ENCODE measurements around the gene RIN3.
"Not testable (repeated sequence)": the region's sequence is repeated elsewhere in the genome, so short reads cannot be mapped to it uniquely, and the experiment has no call there.

The RIN3 gene

GRCh38 chr14:92531106-92531873 lies 17.7 kb downstream of the RIN3 start:
- DNase-seq = no peak

- no peak for DNase-seq
These were observed 19.0 kb downstream of the RIN3 start for GRCh38 chr14:92532490-92533163.

- DNase-seq = no peak
These were observed 21.5 kb downstream of the RIN3 start for GRCh38 chr14:92534932-92535643.

DNA sequence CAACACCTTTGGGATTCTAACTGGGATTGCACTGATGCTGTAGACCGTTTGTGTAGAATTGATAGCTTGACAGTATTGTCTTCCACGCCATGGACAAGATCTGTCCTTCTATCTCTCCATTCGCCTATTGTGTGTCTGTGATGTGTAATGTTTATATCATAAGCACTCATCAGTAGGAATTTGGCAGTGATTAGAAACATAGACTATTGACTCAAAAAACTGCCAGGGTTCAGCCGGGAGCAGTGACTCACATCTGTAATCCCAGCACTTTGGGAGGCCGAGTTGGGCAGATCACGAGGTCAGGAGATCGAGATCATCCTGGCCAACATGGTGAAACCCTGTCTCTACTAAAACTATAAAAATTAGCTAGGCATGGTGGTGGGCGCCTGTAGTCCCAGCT lies 22.6 kb downstream of the RIN3 start:
- not testable (repeated sequence) for DNase-seq

GRCh38 chr14:92538412-92538985 lies 24.9 kb downstream of the RIN3 start:
- no peak for DNase-seq

DNA sequence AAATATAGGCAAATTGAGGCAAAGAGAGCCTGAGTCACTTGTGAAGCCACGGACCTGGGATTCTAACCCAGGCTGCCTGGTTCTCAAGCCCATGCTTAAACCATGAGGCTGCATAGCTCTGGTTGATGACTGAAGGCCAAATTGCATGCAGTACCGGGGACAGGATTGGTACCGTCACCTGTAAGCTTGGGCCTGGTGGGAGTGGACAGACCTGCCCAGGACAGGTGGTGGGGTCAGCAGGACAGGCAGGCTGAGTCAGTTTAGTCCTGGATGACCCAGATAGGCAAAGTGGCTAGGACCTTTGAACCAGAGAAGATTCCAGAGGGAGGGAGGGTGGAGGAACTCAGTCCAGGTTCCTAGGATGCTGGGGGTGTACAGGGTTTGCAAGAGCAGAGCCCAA lies 25.8 kb downstream of the RIN3 start:
- DNase-seq = no peak

DNA sequence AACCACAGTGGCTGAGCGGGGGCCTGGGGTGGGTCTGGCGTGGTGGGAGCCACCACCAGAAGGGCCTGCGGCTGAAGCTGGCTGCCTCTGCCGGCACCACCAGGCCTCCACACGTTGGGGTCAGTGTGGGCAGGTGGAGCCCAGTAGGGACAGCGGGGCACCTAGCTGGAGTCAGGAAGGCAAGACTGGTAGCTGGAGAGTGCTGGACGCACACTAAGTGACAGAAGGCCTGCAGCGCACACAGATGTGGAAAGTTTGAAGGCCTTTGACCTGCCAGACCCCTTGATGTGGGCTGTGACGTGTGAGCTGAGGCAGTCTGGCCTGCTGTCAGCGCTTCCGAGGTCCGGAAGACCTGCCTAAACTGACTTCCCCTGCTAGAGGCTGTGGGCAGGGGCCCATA lies 26.3 kb downstream of the RIN3 start:
- DNase-seq = no peak

DNA sequence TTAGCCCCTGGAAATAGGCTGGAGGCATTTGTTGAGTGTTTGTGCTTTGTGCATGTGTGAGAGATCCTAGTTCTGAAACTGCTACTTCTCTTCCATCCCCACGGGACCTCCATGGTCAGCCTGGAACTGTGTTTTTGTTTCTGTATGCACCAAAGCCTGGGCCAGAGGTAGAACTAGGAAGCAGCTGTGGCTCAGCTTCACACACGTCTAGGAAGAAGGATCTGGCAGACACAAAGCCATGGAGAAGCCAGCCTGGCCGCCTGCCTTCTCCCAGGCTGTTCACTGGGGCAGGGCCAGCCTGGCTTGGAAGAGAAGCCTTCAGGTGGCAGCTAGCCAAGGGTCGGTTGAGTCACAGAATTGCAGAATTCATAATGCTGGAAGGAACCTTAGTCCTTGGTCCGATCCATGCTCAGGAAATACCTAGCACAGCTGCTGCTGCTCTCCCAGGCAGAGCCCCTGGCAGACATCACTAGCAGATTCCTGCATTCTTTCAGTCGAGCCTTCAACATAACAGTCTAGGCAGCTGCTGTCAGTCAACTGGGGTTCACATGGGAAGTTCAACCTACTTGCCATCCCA lies 27.0 kb downstream of the RIN3 start:
- peak; percentile 98 for DNase-seq

- no peak for DNase-seq
These were observed 29.4 kb downstream of the RIN3 start for GRCh38 chr14:92542766-92543554.

GRCh38 chr14:92544051-92544720 lies 30.6 kb downstream of the RIN3 start:
- DNase-seq = no peak

DNA sequence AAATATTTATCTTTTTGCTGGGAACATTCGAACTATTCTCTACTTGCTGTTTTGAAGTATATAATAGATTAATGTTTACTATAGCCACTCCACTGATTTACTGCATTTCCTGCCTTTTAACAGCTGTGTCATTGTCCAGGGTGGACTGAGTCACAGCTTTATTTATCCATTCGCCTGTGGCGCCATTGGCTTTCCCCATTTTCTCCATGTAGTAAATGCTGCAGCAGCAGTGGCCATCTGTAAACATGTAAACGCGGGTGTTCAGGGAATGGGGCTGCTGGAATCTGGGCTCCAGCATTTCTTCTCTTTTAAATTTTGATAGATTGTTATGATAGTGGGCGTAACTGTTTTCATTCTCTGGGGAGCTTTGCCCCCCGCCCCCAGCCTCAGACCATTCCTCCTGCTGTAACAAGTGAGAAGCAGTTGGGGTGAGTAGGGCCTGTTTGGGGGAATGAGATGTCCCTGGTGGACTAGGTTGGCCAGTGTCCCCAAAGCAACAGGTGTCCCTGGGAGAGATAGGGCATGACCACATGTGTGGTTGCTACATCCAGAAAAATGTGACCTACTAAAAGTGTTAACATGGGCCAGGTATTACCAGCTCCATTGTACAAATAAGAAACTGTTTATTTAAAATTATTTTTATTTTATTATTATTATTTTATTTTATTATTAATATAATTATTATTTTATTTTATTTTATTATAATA lies 32.9 kb downstream of the RIN3 start:
- DNase-seq = no peak

DNA sequence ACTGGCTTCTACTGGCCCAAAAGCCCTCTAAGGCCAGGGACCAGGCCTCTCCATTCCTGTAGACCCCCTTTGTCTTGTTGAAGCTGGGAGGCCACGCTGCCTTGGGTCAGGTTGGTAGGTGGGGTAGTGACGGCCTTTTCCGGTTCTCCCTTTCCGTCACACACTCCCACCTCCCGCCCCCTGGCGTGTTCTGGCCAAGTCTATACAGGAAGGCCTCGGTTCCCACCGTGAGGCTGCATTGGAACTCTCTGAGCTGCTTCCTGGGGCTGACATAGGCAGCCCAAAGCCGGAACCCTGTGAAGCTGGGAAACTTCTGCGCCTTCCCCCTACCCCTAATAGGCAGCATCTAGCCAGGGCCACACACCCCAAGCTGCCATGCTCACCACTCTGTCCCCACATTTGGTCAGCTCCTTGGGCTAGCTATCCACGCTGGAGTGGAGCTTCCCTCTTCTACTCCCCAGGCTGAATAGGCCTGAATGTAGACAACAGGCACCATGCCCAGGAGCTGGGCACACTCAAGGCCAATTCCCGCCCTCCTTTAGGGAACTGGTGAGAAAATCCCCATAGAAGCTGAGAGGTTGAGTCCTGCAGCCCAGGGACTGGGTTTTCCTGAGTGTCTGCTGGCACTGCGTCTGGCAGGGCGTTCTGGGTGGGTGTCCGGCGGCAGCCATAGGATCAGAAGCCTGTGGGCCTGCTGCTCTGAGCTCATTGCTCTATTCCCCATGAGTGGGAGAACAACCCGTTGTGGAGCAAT lies 35.7 kb downstream of the RIN3 start:
- DNase-seq = no peak

- no peak for DNase-seq
These were observed 36.3 kb downstream of the RIN3 start for GRCh38 chr14:92549859-92550230.

- no peak for DNase-seq
These were observed 37.7 kb downstream of the RIN3 start for GRCh38 chr14:92551044-92551841.

- DNase-seq = no peak
These were observed 38.5 kb downstream of the RIN3 start for GRCh38 chr14:92552066-92552465.

DNA sequence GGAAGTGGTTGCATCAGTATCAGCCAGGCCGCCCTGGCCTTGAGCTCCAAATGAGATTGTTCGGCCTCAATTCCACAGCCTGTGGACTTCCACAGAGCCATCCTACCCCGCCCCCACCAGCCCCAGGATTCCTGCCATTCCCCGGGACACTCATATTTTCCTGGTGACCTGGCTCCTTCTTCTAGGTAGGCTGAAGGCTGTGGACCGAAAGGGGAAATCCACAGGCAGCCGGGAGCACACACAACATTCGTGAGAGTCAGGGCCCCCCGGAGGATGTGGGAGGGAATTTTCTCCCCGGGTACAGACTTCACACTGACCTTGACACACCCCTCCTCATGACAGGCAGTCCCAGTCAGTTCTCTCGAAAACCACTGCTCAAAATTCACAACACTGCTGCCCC lies 39.9 kb downstream of the RIN3 start:
- peak; percentile 66 for DNase-seq

- no peak for DNase-seq
These were observed 42.0 kb downstream of the RIN3 start for GRCh38 chr14:92555465-92556111.

DNA sequence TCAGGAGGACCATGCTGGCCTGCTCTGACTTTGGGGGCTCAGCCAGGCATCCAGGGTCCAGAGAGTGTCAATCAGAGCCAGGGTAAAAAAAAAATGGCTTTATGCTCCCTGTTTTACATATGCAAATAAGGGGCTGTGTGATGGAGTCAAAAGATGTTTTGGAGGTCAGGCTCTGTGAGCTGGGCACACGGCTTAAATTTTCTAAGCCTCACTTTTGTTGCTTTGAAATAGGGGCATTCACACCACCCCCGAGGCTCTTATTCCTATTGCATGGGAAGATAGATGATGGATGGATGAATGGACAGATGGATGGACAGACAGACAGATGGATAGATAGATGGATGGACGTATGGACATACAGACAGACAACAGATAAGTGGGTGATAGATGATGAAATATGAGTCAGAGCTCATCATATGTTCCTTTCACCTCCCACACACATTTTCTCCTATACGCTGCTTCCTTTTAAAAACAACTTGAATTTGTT lies 42.7 kb downstream of the RIN3 start:
- DNase-seq = no peak

Measured in amniotic stem cell (primary cell).